GM19463 (cell line): ENCODE measurements around the gene FAM50A.

Experiments
- ATAC-seq: cut with Tn5 transposase; IDR thresholded peaks from one replicate; pipeline ENCODE4 v1.9.1; 2021; ENCODE audit warnings: mild to moderate bottlenecking, moderate library complexity; ENCODE audit not compliant: unreplicated experiment

The FAM50A gene

GRCh38 chrX:154412468-154412867, 31.5 kb upstream of the FAM50A start:
- ATAC-seq = no peak

- no peak for ATAC-seq
Measured at GRCh38 chrX:154413142-154413541, 30.8 kb upstream of the FAM50A start.

- no peak for ATAC-seq
Measured at GRCh38 chrX:154417157-154417556, 26.8 kb upstream of the FAM50A start.

- no peak for ATAC-seq
Measured at GRCh38 chrX:154419189-154419588, 24.8 kb upstream of the FAM50A start.

- ATAC-seq = no peak
Measured at GRCh38 chrX:154419688-154420401, 24.1 kb upstream of the FAM50A start.

GRCh38 chrX:154420402-154420756, 23.6 kb upstream of the FAM50A start:
- no peak for ATAC-seq

GRCh38 chrX:154426916-154427770, 16.8 kb upstream of the FAM50A start:
- no peak for ATAC-seq

GRCh38 chrX:154428176-154429171, 15.5 kb upstream of the FAM50A start, which contains the start of gene ATP6AP1:
Gene ATP6AP1, plus strand, starts transcription at chrX:154428677. Its CDS starts 16 bp downstream, at chrX:154428693.
- ATAC-seq = peak; percentile 98

GRCh38 chrX:154429711-154430110, 14.2 kb upstream of the FAM50A start:
- no peak for ATAC-seq

- ATAC-seq = no peak
Measured at GRCh38 chrX:154430479-154430878, 13.5 kb upstream of the FAM50A start.

GRCh38 chrX:154430916-154431315, 13.0 kb upstream of the FAM50A start:
- no peak for ATAC-seq

- no peak for ATAC-seq
Measured at GRCh38 chrX:154431341-154431740, 12.6 kb upstream of the FAM50A start.

- no peak for ATAC-seq
Measured at GRCh38 chrX:154432210-154432609, 11.7 kb upstream of the FAM50A start.

GRCh38 chrX:154433605-154434004, 10.3 kb upstream of the FAM50A start:
- ATAC-seq = no peak

GRCh38 chrX:154434394-154435168, 9.4 kb upstream of the FAM50A start:
- ATAC-seq = no peak

- no peak for ATAC-seq
Measured at GRCh38 chrX:154435171-154435733, 8.7 kb upstream of the FAM50A start.

GRCh38 chrX:154436374-154436982, 7.5 kb upstream of the FAM50A start:
- no peak for ATAC-seq

GRCh38 chrX:154436983-154437752, 6.8 kb upstream of the FAM50A start, which contains the start of gene GDI1:
Gene GDI1, plus strand, starts transcription at chrX:154437154. Its CDS starts 101 bp downstream, at chrX:154437255.
- ATAC-seq = no peak
